MM.1S (cell line): ENCODE data around the gene HECTD3.

Experiments used
- EZH2 ChIP-seq: fragments of 300-600 bp; sonication (generic); optimal IDR thresholded peaks from 2 replicates; pipeline ENCODE3; 2017; ENCODE audit warnings: low read depth, mild to moderate bottlenecking, antibody characterized with exemption, low read length, mixed read lengths
- EZH2phosphoT487 ChIP-seq: fragments of 300-600 bp; sonication (generic); IDR thresholded peaks from 2 replicates; pipeline ENCODE4 v1.6.1; 2018; ENCODE audit warnings: antibody characterized with exemption, low read length
- TF ChIP-seq, protein P1 (sequence below): fragments of 300-600 bp; sonication (generic); IDR thresholded peaks from 2 replicates; pipeline ENCODE4 v1.5.1; 2016; ENCODE audit warnings: antibody characterized with exemption, low read length, mixed read lengths

DNA sequence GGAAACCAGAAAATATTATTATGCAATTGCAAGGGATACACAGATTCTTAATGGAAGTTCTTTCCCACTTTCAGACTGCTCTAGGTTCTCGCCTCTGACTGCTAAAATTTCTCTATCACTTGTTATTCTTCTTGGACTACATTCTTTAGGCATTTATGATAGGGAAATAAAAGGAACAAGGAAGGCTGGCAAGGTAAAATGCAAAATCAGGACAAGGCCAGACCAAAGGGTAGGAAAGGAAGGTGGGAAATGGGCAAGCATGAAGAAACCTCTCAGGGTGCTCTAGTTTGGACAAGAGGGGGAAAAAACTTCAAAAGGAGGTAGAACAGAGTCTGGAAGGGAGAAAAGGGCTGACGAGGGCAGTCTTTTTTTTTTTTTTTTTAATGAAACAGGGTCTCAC is 27.1 kb upstream of the HECTD3 start:
- TF ChIP-seq, protein P1, sequence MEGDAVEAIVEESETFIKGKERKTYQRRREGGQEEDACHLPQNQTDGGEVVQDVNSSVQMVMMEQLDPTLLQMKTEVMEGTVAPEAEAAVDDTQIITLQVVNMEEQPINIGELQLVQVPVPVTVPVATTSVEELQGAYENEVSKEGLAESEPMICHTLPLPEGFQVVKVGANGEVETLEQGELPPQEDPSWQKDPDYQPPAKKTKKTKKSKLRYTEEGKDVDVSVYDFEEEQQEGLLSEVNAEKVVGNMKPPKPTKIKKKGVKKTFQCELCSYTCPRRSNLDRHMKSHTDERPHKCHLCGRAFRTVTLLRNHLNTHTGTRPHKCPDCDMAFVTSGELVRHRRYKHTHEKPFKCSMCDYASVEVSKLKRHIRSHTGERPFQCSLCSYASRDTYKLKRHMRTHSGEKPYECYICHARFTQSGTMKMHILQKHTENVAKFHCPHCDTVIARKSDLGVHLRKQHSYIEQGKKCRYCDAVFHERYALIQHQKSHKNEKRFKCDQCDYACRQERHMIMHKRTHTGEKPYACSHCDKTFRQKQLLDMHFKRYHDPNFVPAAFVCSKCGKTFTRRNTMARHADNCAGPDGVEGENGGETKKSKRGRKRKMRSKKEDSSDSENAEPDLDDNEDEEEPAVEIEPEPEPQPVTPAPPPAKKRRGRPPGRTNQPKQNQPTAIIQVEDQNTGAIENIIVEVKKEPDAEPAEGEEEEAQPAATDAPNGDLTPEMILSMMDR: no peak
- no peak for TF ChIP-seq EZH2
- no peak for TF ChIP-seq EZH2phosphoT487
